Measurements from ENCODE around the gene FBXW9.
A peak's percentile ranks its signal among the peaks of the same experiment; 100 is the strongest.
"Not testable (repeated sequence)": the region's sequence is repeated elsewhere in the genome, so short reads cannot be mapped to it uniquely, and the experiment has no call there.

FBXW9 gene

DNA sequence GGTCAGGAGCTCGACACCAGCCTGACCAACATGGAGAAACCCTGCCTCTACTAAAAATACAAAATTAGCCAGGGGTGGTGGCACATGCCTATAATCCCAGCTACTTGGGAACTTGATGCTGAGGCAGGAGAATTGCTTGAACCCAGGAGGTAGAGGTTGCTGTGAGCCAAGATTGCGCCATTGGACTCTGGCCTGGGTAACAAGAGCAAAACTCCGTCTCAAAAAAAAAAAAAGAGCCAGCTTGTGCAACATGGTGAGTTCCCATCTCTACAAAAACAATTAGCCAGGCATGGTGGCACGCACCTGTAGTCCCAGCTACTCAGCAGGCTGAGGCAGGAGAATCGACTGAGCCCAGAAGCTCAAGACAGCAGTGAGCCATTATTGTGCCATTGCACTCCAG lies 18.4 kb downstream of the FBXW9 start:
- not testable (repeated sequence) for H3K9me3 ChIP-seq (ENCODE audit: control insufficient read depth, low read length); H3K27ac ChIP-seq (ENCODE audit: low read depth, low read length, severe bottlenecking); H3K4me1 ChIP-seq (ENCODE audit: control insufficient read depth, insufficient read depth, low read length, poor library complexity, severe bottlenecking); H3K4me3 ChIP-seq (ENCODE audit: extremely low read depth, insufficient read depth, low read length, poor library complexity, severe bottlenecking)
- peaks cover 58% of the 10 kb centered on the region for H3K36me3 ChIP-seq (ENCODE audit: control insufficient read depth, insufficient read depth, low read length)
- 92 to 96% methylated on average over 4 of the region's 5 CpGs for WGBS, 2 experiments (ENCODE audit: insufficient coverage in 2 of 2)

DNA sequence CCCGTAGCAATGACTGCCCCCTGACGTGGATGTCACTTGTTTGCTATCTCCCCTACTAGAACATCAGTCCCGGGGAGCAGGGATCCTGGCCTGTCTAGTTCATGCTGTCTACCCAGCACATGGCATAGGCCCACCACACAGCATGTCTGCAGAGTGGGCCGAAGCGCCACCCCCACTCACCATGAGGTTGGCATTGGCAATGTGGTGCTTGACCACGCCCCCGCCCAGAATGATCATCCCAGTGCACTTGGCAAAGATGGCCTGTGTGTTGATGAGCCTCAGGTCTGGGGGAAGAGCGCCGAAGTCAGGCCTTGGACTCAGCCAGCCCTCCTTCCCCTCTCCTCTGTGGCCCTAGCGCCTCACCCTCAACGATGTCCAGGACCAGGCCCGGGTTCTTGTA lies 19.5 kb downstream of the FBXW9 start:
- H3K4me1 ChIP-seq (ENCODE audit: control insufficient read depth, insufficient read depth, low read length, poor library complexity, severe bottlenecking) = no peaks in the 10 kb centered on the region
- H3K4me3 ChIP-seq (ENCODE audit: extremely low read depth, insufficient read depth, low read length, poor library complexity, severe bottlenecking) = no peak overlapping the region
- 87 to 94% methylated on average over 9 to 10 of the region's 12 CpGs for WGBS, 2 experiments (ENCODE audit: insufficient coverage in 2 of 2)
- no peaks in the 10 kb centered on the region for H3K9me3 ChIP-seq (ENCODE audit: control insufficient read depth, low read length)
- H3K36me3 ChIP-seq (ENCODE audit: control insufficient read depth, insufficient read depth, low read length) = peaks cover 63% of the 10 kb centered on the region
- no peak overlapping the region for H3K27ac ChIP-seq (ENCODE audit: low read depth, low read length, severe bottlenecking)

DNA sequence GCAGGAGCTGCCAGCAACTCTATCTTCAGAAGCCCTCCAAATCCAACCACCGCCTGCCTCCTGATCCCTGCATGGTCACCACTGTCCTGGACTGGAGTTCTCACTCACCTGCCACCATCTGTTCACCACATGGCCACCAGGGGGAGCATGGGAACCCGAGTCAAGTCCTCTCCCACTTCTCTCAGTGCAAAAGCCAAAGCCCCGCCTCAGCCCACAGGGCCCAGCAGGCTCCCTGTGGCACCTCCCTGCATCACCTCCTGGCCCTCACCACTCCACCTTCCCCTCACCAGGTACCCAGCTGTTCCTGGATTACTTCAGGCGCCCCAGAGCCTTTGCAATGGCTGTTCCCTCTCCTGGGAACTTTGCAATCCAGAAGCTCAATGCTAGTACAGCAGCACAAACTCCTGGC lies 20.0 kb downstream of the FBXW9 start:
- no peaks in the 10 kb centered on the region for H3K9me3 ChIP-seq (ENCODE audit: control insufficient read depth, low read length)
- H3K27ac ChIP-seq (ENCODE audit: low read depth, low read length, severe bottlenecking) = no peak overlapping the region
- H3K36me3 ChIP-seq (ENCODE audit: control insufficient read depth, insufficient read depth, low read length) = peaks cover 63% of the 10 kb centered on the region
- 34 to 40% methylated on average over 4 of the region's 4 CpGs for WGBS, 2 experiments (ENCODE audit: insufficient coverage in 2 of 2)
- no peak overlapping the region for H3K4me3 ChIP-seq (ENCODE audit: extremely low read depth, insufficient read depth, low read length, poor library complexity, severe bottlenecking)
- no peaks in the 10 kb centered on the region for H3K4me1 ChIP-seq (ENCODE audit: control insufficient read depth, insufficient read depth, low read length, poor library complexity, severe bottlenecking)

DNA sequence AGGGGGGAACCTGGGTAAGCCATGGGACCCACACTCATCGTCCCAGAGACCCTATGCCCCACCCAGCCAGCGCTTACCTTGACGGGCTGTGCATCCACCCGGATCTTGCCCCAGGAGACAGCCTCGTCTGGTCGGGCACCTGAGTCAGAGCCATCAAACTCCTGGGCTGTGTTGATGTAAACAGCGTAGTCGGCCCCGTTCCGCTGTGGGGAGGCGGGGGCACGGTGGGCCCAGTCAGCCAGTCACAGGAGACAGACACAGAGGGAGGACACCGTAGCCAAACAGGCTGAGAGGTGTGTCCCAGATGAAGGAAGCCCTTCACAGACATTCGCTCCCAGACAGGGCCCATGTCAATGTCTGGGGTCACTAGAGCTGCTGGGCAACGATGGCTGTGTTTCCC lies 20.5 kb downstream of the FBXW9 start:
- Histone ChIP-seq H3K36me3 (ENCODE audit: control insufficient read depth, insufficient read depth, low read length) (peaks cover 63% of the 10 kb centered on the region), H3K9me3 (ENCODE audit: control insufficient read depth, low read length) (no peaks in the 10 kb centered on the region), H3K4me3 (ENCODE audit: extremely low read depth, insufficient read depth, low read length, poor library complexity, severe bottlenecking) (no peak overlapping the region), H3K4me1 (ENCODE audit: control insufficient read depth, insufficient read depth, low read length, poor library complexity, severe bottlenecking) (no peaks in the 10 kb centered on the region), H3K27ac (ENCODE audit: low read depth, low read length, severe bottlenecking) (no peak overlapping the region)
- WGBS, 2 experiments (ENCODE audit: insufficient coverage in 2 of 2) = 96% methylated on average over 13 to 15 of the region's 15 CpGs

DNA sequence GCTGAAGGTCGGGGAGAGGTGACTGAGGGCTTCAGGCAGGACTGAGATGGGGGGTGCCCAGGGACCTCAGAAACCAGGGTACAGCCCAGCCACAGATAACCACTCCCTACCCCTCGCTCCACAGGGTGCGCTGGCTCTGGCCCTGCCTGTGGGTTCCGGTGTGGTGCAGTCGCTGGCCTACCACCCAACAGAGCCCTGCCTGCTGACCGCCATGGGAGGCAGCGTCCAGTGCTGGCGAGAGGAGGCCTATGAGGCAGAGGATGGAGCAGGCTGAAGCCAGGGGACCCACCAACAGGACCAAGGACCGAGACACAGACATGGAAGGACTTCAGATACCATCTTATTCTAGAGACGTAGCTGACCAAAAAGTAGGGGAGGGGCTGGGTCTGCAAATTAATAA lies 21.0 kb downstream of the FBXW9 start:
- H3K4me3 ChIP-seq (ENCODE audit: extremely low read depth, insufficient read depth, low read length, poor library complexity, severe bottlenecking) = no peak overlapping the region
- H3K36me3 ChIP-seq (ENCODE audit: control insufficient read depth, insufficient read depth, low read length) = peaks cover 63% of the 10 kb centered on the region
- WGBS, 2 experiments (ENCODE audit: insufficient coverage in 2 of 2) = 96 to 100% methylated on average over 7 to 9 of the region's 10 CpGs
- H3K27ac ChIP-seq (ENCODE audit: low read depth, low read length, severe bottlenecking) = no peak overlapping the region
- no peaks in the 10 kb centered on the region for H3K9me3 ChIP-seq (ENCODE audit: control insufficient read depth, low read length)
- peaks cover 5% of the 10 kb centered on the region for H3K4me1 ChIP-seq (ENCODE audit: control insufficient read depth, insufficient read depth, low read length, poor library complexity, severe bottlenecking)

- H3K9me3 ChIP-seq (ENCODE audit: control insufficient read depth, low read length) = no peaks in the 10 kb centered on the region
- H3K4me1 ChIP-seq (ENCODE audit: control insufficient read depth, insufficient read depth, low read length, poor library complexity, severe bottlenecking) = peaks cover 14% of the 10 kb centered on the region
- H3K36me3 ChIP-seq (ENCODE audit: control insufficient read depth, insufficient read depth, low read length) = peaks cover 48% of the 10 kb centered on the region
- WGBS, 2 experiments (ENCODE audit: insufficient coverage in 2 of 2) = 90 to 100% methylated on average over 1 to 3 of the region's 10 CpGs
- H3K27ac ChIP-seq (ENCODE audit: low read depth, low read length, severe bottlenecking) = no peak overlapping the region
- H3K4me3 ChIP-seq (ENCODE audit: extremely low read depth, insufficient read depth, low read length, poor library complexity, severe bottlenecking) = no peak overlapping the region
Measured at GRCh38 chr19:12672744-12673143, 23.7 kb downstream of the FBXW9 start.

DNA sequence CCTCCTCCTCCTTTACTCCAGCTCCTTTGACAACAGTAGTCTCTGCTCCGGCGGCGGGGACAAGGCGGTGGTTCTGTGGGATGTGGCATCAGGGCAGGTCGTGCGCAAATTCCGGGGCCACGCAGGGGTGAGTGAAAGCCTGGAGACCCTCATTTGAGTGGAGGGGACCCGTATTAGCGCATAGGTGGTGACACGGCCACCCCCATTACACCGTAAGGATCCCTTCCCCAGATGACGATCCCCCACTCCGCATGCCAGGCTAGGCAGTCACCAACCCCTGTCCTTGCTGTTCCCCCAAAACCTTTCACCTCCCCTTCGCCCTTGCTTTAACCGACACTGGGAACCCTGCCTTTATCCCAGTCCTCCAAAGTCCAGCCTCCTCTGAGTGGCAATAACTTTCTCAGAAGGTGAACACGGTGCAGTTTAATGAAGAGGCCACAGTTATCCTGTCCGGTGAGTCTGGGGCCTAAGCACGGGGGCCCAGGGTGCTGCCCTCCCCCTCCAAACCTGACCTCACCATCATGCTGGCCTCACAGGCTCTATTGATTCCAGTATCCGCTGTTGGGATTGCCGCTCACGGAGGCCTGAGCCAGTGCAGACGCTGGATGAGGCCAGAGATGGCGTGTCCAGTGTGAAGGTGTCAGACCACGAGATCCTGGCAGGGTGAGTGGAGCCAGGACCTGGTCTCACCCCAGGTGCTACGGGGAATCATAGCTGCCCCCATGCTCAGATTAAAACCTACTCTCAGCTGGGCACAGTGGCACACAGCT lies 26.1 kb downstream of the FBXW9 start:
- Histone ChIP-seq H3K4me3 (ENCODE audit: extremely low read depth, insufficient read depth, low read length, poor library complexity, severe bottlenecking) (peak overlapping the region; percentile 89), H3K4me1 (ENCODE audit: control insufficient read depth, insufficient read depth, low read length, poor library complexity, severe bottlenecking) (peaks cover 14% of the 10 kb centered on the region), H3K27ac (ENCODE audit: low read depth, low read length, severe bottlenecking) (peak overlapping the region; percentile 93), H3K36me3 (ENCODE audit: control insufficient read depth, insufficient read depth, low read length) (peaks cover 28% of the 10 kb centered on the region), H3K9me3 (ENCODE audit: control insufficient read depth, low read length) (no peaks in the 10 kb centered on the region)
- 60 to 61% methylated on average over 22 to 23 of the region's 26 CpGs for WGBS, 2 experiments (ENCODE audit: insufficient coverage in 2 of 2)

- no peaks in the 10 kb centered on the region for H3K9me3 ChIP-seq (ENCODE audit: control insufficient read depth, low read length)
- H3K27ac ChIP-seq (ENCODE audit: low read depth, low read length, severe bottlenecking) = peak overlapping the region; percentile 93
- peak overlapping the region; percentile 89 for H3K4me3 ChIP-seq (ENCODE audit: extremely low read depth, insufficient read depth, low read length, poor library complexity, severe bottlenecking)
- peaks cover 14% of the 10 kb centered on the region for H3K4me1 ChIP-seq (ENCODE audit: control insufficient read depth, insufficient read depth, low read length, poor library complexity, severe bottlenecking)
- 1% methylated on average over 60 to 61 of the region's 64 CpGs for WGBS, 2 experiments (ENCODE audit: insufficient coverage in 2 of 2)
- peaks cover 29% of the 10 kb centered on the region for H3K36me3 ChIP-seq (ENCODE audit: control insufficient read depth, insufficient read depth, low read length)
Measured at GRCh38 chr19:12669270-12670158, 26.9 kb downstream of the FBXW9 start.

DNA sequence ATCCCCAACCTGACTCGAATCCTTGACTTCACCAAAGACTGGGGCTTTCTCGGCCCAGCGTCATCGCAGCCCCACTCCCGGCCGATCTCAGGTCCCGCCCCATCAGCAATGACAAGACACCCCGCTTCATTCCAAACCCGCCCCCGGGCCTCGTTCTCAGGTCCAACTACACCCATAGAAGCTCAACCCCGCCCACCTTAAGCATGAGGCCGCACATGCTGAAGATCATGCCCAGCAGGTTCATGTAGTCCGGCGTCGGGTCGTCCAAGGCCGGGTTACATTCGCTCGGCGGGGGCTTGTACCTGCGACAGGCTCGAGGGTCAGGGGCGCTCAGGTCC lies 27.5 kb downstream of the FBXW9 start:
- H3K27ac ChIP-seq (ENCODE audit: low read depth, low read length, severe bottlenecking) = peak overlapping the region; percentile 93
- H3K36me3 ChIP-seq (ENCODE audit: control insufficient read depth, insufficient read depth, low read length) = peaks cover 27% of the 10 kb centered on the region
- WGBS, 2 experiments (ENCODE audit: insufficient coverage in 2 of 2) = 0 to 1% methylated on average over 4 to 24 of the region's 24 CpGs
- peak overlapping the region; percentile 89 for H3K4me3 ChIP-seq (ENCODE audit: extremely low read depth, insufficient read depth, low read length, poor library complexity, severe bottlenecking)
- H3K9me3 ChIP-seq (ENCODE audit: control insufficient read depth, low read length) = no peaks in the 10 kb centered on the region
- H3K4me1 ChIP-seq (ENCODE audit: control insufficient read depth, insufficient read depth, low read length, poor library complexity, severe bottlenecking) = peaks cover 14% of the 10 kb centered on the region

DNA sequence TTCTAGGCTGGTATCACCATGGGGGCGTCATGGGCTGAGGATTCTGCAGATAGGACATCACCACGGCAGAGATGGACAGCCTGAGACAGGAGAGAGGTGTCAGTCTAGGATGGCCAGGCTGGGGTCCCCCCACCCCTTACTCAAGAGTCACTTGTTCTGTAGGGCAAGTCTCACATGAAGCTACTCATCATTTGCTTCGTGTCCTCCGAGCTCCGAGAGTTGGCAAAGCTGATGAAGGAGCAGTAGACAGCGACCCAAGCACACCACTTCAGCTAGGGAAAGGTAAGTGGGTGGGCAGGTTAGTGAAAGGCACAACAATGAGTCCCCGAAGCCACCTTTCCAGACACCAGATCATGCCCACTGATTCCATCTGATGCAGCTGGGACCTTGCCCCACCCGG lies 28.1 kb downstream of the FBXW9 start:
- Histone ChIP-seq H3K4me3 (ENCODE audit: extremely low read depth, insufficient read depth, low read length, poor library complexity, severe bottlenecking) (peak overlapping the region; percentile 89), H3K4me1 (ENCODE audit: control insufficient read depth, insufficient read depth, low read length, poor library complexity, severe bottlenecking) (peaks cover 14% of the 10 kb centered on the region), H3K9me3 (ENCODE audit: control insufficient read depth, low read length) (no peaks in the 10 kb centered on the region), H3K36me3 (ENCODE audit: control insufficient read depth, insufficient read depth, low read length) (peaks cover 28% of the 10 kb centered on the region), H3K27ac (ENCODE audit: low read depth, low read length, severe bottlenecking) (no peak overlapping the region)
- WGBS, 2 experiments (ENCODE audit: insufficient coverage in 2 of 2) = 87 to 95% methylated on average over 7 to 8 of the region's 8 CpGs
